Epithelial cell of proximal tubule (primary cell): ENCODE results near the gene MROH7. TPM values are rescaled to one million over a fixed set of nuclear protein-coding genes. Genes with fewer than 3 reads are reported as not detected.

ENCODE experiments used
- DNase-seq: peaks from one replicate; pipeline ENCODE4 v3.0.0-alpha.2; 2011; ENCODE audit warnings: low read depth
- H3K4me3 ChIP-seq: 2 replicates; pipeline ENCODE4 v1.5.1; 2011; ENCODE audit warnings: low read depth, mild to moderate bottlenecking, low read length
- total RNA-seq: library from RNA; depleted of rRNA; stranded (reverse); fragments of >200 nt; gene quantifications from 2 replicates; pipeline ENCODE4 v1.2.3, GENCODE V29; 2015
- TF ChIP-seq, protein P1 (sequence below): conservative IDR thresholded peaks from 2 replicates; pipeline ENCODE4 v1.5.1; 2012; ENCODE audit warnings: low read depth, mild to moderate bottlenecking, low read length

The MROH7 gene
- total RNA-seq, 1 donor from 2014 or later = not detected

DNA sequence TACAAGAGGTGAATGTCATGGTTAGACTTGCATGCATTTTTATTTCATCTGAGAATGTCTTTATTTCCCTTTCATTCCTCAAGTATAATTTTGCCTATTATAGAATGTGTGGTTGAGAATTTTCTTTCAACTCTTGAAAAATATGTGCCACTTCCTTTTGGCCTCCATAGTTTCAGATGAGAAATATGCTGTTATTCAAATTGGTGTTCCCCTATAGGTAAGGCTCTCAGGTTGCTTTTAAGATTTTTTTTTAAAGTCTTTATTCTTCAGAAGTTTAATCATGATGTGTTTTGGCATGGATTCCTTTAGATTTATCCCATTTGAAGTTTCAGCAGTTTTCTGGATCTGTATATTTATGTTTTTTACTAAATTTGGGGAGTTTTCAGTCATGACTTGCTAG, 2.1 kb downstream of the MROH7 start:
- H3K4me3 ChIP-seq = no peak overlapping the region
- DNase-seq = no peak
- TF ChIP-seq, protein P1, sequence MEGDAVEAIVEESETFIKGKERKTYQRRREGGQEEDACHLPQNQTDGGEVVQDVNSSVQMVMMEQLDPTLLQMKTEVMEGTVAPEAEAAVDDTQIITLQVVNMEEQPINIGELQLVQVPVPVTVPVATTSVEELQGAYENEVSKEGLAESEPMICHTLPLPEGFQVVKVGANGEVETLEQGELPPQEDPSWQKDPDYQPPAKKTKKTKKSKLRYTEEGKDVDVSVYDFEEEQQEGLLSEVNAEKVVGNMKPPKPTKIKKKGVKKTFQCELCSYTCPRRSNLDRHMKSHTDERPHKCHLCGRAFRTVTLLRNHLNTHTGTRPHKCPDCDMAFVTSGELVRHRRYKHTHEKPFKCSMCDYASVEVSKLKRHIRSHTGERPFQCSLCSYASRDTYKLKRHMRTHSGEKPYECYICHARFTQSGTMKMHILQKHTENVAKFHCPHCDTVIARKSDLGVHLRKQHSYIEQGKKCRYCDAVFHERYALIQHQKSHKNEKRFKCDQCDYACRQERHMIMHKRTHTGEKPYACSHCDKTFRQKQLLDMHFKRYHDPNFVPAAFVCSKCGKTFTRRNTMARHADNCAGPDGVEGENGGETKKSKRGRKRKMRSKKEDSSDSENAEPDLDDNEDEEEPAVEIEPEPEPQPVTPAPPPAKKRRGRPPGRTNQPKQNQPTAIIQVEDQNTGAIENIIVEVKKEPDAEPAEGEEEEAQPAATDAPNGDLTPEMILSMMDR = no peak

DNA sequence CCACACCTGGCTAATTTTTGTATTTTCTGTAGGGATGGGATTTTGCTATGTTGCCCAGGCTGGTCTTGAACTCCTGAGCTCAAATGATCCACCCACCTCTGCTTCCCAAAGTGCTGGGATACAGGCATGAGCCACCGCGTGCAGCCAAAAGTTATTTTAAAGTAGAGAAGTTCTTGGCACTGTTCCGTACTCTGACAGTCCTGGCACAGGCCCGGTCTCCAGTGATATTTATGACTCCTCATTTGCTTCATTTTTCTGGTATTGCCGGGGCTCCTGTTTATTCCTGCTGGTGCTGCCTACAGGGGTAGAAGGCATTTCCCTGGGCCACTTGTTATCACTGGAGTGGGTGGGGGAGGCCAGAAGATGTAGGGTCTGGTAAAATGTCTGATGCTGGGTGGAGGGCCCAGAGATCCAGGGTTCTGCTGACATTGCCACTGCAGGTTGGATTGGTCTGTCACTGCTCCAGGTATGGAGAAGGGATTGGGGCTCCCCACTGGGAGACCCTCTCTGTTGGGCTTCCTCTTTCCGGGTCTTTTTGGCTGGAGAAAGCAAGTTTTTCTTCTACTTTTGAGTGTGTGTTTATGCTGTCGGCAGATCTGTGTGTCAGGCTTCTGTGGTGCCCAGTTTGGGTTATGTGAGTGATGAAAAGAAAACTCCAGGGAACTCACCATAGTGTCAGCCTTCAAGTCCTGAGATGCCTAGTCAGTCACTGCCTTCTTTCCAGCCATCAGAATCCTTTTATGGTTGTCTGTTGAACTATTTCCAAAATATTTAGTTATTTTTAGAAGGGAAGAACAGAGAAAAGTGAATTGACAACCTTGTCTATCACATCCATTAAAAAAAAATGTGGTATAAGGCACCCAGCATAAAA, 4.5 kb downstream of the MROH7 start:
- H3K4me3 ChIP-seq = no peak overlapping the region
- TF ChIP-seq, protein P1 = no peak
- no peak for DNase-seq

DNA sequence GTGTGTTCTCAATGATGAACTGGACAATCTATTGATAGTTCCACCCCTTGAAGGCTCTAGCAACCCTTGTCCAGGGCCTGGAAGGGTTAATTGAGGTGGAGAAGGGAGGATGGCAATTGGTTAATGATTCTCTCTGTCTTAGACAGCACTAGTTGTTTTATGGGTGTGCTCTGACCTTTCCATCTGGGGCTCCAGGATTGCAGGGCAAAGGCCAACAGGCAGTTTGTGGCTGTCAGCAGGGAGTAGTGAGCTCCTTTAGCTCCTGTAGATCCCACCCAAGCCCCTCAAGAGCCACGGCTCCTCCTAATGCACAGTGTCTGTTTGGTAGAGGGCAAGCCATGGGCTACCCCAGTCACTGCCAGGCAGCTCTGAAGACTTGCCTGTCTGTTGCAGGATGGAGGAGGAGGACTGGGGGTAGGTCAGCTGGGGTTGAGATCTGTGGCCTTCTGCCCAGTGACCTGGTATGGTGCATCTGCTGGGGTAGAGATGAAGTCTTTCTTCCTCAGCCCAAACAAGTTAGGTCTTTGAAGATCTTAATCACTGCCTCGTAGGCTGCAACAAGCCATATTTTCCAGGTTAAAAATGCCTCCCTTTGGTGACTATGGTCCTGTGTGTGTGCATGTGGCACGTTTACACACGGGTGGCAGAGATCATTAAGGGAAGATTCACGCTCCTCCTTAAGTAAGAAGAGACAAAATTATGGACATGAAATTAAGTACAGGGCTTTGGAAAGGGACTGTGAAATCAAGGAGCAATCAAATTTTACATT, 7.7 kb downstream of the MROH7 start:
- TF ChIP-seq, protein P1 = no peak
- DNase-seq = no peak
- H3K4me3 ChIP-seq = no peak overlapping the region

DNA sequence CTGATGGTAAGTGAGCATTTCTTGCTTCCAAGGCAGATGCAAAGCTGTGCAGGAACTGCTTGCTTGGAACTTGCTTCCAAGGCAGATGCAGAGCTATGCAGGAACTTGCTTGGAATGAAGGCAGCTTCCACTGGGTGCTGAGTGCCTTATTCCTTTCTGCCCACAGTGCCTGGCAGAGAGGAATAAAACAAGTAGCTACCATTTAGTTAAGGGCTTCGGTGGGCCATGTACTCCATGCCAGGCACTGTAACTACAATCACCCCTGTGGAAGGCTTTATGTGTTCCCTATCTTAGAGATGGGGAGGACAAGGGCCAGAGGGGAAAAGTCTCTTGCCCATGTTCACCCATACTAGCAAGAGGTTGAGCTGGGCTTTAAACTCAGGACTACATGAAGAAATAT, 8.3 kb downstream of the MROH7 start:
- TF ChIP-seq, protein P1 = no peak
- DNase-seq = no peak
- H3K4me3 ChIP-seq = no peak overlapping the region

DNA sequence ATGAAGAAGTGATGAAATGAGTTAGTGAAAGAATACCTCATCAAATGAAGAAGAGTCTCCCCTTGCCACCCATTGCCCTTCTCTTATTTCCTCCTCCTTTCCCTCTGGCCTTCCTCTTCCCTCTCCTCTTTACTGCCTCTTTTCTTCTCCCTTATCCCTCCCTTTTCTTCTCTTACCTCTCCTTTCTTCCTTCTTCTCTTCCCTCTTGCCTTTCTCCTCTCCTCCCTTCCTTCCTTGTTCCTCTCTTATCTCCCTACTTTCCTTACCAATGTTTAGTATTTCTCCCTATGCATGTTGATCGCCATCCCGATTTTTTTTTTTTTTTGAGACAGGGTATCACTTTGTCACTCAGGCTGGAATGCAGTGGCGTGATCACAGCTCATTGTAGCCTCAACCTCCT, 8.8 kb downstream of the MROH7 start:
- H3K4me3 ChIP-seq = no peak overlapping the region
- DNase-seq = no peak
- TF ChIP-seq, protein P1 = no peak

DNA sequence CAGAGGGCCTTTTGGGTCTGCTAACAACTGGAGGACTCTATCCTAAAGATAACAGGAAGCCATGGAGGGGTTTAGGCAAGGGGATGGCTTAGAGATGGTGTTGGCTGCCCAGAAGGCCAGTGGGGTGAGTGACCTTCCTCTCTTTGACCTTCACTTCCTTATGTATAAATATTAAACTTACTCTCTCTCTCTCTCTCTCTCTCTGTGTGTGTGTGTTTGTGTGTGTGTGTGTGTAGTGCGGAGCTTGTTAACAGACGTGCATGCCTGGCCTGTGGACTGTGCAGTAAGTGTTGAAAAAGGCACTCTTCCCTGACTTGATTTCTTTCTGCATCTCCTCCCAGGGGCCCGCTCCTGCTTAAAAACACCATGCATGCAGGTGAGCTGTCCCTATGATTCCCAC, 10.0 kb downstream of the MROH7 start:
- no peak for DNase-seq
- no peak overlapping the region for H3K4me3 ChIP-seq
- TF ChIP-seq, protein P1 = no peak
